ENCODE data around the gene ZNF664. TPM values are rescaled to one million over a fixed set of nuclear protein-coding genes. Genes with fewer than 3 reads are reported as not detected.

The ZNF664 gene
- total RNA-seq, 4 donors from 2014 or later = 53.7 to 78.0 (median 73.3) TPM

GRCh38 chr12:123934829-123935228, 38.2 kb upstream of the ZNF664 start:
- H3K27ac ChIP-seq = no peak overlapping the region
- no peak for TF ChIP-seq CTCF (IDR thresholded peaks at IDR 0.05)
- no peak for TF ChIP-seq EP300 (IDR thresholded peaks at IDR 0.05)
- no peak for TF ChIP-seq POLR2A (IDR thresholded peaks at IDR 0.05)
- H3K36me3 ChIP-seq = peaks cover 0 to 60% (median 1%) of the 10 kb centered on the region in 3 donors
- H3K9me3 ChIP-seq = no peaks in the 10 kb centered on the region
- no peak for DNase-seq (ENCODE audit: low spot score in 2 of 2)
- H3K4me3 ChIP-seq = no peak overlapping the region
- H3K27me3 ChIP-seq = no peaks in the 10 kb centered on the region
- WGBS, 2 donors = 92 to 95% methylated on average over 9 of the region's 9 CpGs
- no peaks in the 10 kb centered on the region for H3K4me1 ChIP-seq

- Histone ChIP-seq H3K36me3 (peaks cover 0 to 72% (median 4%) of the 10 kb centered on the region in 3 donors), H3K27me3 (no peaks in the 10 kb centered on the region), H3K27ac (no peak overlapping the region), H3K4me3 (no peak overlapping the region), H3K9me3 (no peaks in the 10 kb centered on the region), H3K4me1 (no peaks in the 10 kb centered on the region)
- no peak for TF ChIP-seq CTCF (IDR thresholded peaks at IDR 0.05)
- no peak for TF ChIP-seq EP300 (IDR thresholded peaks at IDR 0.05)
- no peak for TF ChIP-seq POLR2A (IDR thresholded peaks at IDR 0.05)
- WGBS, 2 donors = 87 to 94% methylated on average over 7 of the region's 7 CpGs
- DNase-seq (ENCODE audit: low spot score in 2 of 2) = no peak
Observed at GRCh38 chr12:123935956-123936355, 37.1 kb upstream of the ZNF664 start.

GRCh38 chr12:123936471-123936870, 36.5 kb upstream of the ZNF664 start:
- WGBS, 2 donors = 91 to 92% methylated on average over 18 of the region's 18 CpGs
- Histone ChIP-seq H3K4me1 (no peaks in the 10 kb centered on the region), H3K27ac (no peak overlapping the region), H3K27me3 (no peaks in the 10 kb centered on the region), H3K4me3 (no peak overlapping the region), H3K36me3 (peaks cover 0 to 73% (median 4%) of the 10 kb centered on the region in 3 donors), H3K9me3 (no peaks in the 10 kb centered on the region)
- TF ChIP-seq EP300 (IDR thresholded peaks at IDR 0.05) (no peak), CTCF (IDR thresholded peaks at IDR 0.05) (no peak), POLR2A (IDR thresholded peaks at IDR 0.05) (no peak)
- no peak for DNase-seq (ENCODE audit: low spot score in 2 of 2)

GRCh38 chr12:123936956-123937706, 35.9 kb upstream of the ZNF664 start:
- Histone ChIP-seq H3K4me3 (no peak overlapping the region), H3K4me1 (no peaks in the 10 kb centered on the region), H3K36me3 (peaks cover 0 to 79% (median 4%) of the 10 kb centered on the region in 3 donors), H3K27me3 (no peaks in the 10 kb centered on the region), H3K9me3 (no peaks in the 10 kb centered on the region), H3K27ac (no peak overlapping the region)
- TF ChIP-seq CTCF (IDR thresholded peaks at IDR 0.05) (no peak), POLR2A (IDR thresholded peaks at IDR 0.05) (no peak), EP300 (IDR thresholded peaks at IDR 0.05) (no peak)
- DNase-seq (ENCODE audit: low spot score in 2 of 2) = no peak
- WGBS, 2 donors = 92 to 96% methylated on average over 46 of the region's 46 CpGs

- no peak for DNase-seq (ENCODE audit: low spot score in 2 of 2)
Observed at GRCh38 chr12:123937707-123938591, 35.1 kb upstream of the ZNF664 start.

More at GRCh38 chr12:123937707-123938591, 35.1 kb upstream of the ZNF664 start:
- no peak overlapping the region for H3K27ac ChIP-seq
- H3K9me3 ChIP-seq = no peaks in the 10 kb centered on the region
- H3K4me3 ChIP-seq = no peak overlapping the region
- 71 to 73% methylated on average over 16 of the region's 16 CpGs for WGBS, 2 donors
- no peaks in the 10 kb centered on the region for H3K27me3 ChIP-seq
- peaks cover 0 to 88% (median 4%) of the 10 kb centered on the region in 3 donors for H3K36me3 ChIP-seq
- H3K4me1 ChIP-seq = peaks cover 0 to 6% (median 0%) of the 10 kb centered on the region in 4 donors
- TF ChIP-seq EP300 (IDR thresholded peaks at IDR 0.05) (no peak), POLR2A (IDR thresholded peaks at IDR 0.05) (no peak), CTCF (IDR thresholded peaks at IDR 0.05) (no peak)

All from tibial nerve (tissue), 4 donors.